NCI-H1417 treated with DMSO at 0.1 percent for 48 hours (cell line): Measurements from ENCODE around the gene ZHX3.

Source experiments
- DNase-seq: peaks from one replicate; lab custom pipeline; 2025; lab: John Stamatoyannopoulos, UW

Gene ZHX3

GRCh38 chr20:41317546-41318270 is at the start of gene ZHX3:
ZHX3 (minus strand) TSS chr20:41317731; CDS start chr20:41204916, 112,815 bp downstream.
- DNase-seq: peak; percentile 79

DNA sequence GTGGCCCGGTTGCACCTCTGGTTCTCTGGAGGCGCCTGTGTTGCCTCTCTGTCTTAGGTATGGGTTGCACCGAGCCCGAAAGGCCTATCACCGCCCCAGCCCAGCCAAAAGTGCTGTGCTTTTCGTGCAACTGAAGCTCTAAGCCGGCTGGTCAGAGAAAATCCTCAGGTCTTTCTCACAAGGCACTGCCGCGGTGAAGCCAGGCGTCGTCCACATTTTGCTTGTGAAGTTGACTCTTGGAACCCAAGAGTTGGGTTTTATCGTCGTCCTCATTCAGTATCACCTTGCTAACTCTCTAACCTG is 49.8 kb upstream of the ZHX3 start:
- no peak for DNase-seq

DNA sequence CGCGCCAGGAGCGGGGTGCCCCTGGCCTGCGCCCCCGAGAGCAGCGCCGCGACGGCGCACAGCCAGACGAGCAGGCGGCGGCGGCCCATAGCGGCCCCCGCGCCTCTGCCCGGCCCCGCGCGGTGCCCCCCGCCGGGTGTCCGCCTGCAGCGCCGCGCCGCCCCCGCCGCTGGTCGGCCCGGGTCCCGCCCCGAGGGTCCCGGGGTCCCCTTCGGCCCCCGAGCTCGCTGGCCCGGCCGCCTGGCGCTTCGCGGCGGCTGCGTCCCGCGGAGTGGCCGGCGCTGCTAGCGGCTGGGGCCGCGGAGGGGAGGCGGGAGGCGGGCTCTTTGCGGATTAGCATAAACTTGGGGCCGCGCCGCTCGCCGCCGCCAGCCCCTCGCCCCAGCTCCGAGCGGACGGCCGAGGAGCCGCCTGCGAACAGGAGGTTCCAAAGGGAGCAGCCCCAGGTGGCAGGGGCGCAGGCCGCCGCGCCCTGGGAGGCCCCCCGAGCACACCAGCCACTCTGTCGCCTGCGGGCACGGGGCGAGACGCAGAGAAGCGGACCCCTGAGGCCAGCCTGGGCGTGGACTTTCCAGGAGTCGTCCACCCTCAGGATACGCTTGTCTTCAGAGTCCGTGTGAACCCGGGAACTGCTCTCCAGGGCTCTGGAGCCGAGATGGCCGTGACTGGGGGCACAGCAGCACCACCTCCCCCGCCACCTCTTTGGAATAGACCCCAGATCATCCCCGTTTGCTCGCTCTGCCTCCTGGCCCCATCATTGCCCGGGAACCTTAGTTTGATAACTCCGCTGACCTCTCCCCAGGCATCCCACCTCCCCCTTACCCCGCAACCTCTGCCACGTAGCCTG is 49.2 kb upstream of the ZHX3 start, which contains the start of gene EMILIN3:
TSS of gene EMILIN3 (minus strand) at position 273 of the 847 bp plus-strand sequence. CDS start at position 89, 184 bp downstream.
- DNase-seq: no peak

DNA sequence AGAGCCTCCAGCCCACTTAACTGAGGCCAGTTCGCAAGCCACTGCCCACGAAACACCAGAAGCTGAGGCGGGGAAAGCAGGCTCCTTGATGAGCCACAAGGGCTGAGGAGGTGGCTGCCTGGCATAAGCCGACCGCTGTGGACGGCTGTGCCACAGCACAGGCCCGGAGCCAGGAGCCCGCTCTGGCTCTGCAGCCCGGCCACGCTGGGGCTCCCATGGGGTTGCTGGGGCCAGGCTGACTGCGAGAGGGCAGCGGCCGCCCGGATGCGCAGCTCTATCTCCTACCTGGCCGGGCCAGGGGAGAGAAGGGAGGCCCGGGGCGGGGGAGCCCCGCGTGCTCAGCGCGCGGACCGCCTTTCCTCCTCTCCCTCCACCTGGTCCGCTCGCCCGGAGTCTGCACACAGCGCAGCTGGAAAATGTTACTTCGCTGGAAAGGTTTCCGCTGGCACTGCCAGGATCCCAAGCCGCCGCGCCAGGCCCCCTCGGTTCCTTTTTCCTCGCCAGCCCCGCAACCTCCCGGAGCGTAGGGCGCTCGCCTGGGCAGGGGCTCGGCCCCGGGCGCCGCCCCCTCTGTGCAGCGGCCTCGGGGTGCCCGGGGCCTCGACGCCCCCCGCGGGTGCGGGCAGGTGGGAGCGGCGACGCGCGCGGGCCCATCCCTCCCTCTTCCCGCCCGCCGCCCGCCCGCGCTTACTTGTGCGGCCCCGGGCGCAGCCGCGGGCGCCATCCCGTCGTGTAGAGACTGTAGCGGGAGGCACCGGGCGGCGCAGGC is 48.4 kb upstream of the ZHX3 start:
- DNase-seq: no peak

DNA sequence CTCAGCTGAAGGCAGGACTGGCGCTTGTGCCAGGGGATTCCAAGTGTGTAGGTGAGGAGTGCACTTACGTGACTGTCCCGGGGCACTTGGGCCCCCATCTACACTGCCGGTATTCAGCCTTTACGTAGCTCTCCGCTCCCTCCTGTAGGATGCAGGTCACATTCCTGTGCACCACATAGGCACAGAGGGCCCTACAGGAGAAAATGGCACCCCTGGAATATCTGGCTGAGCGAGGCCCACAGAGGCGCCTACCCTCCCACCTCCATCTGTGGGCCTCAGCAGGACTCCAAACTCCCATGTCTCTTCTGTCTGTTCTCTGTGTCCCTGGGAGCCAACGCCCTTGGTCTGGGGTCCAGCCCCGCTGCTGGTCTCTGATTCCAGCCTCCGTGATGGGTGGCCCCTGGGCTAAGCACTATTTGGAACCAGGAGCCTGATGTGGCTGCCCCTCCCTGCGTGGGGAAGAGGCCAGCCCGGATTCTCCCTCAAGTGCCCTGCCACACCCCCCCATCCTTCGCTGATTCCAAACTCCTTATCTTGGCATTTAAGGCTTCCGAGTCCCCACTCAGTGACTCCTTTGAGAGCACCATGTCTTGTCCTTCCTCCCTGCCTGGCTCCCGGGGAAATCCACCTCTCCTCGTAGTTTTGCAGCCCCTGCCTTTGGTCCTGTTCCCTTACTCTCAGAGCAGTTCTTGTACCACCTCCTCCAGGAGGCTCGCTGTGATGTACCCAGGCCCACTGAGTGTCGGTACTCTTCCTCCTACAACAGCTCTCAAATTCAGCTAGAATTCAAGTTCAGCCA is 47.6 kb upstream of the ZHX3 start:
- DNase-seq: no peak

DNA sequence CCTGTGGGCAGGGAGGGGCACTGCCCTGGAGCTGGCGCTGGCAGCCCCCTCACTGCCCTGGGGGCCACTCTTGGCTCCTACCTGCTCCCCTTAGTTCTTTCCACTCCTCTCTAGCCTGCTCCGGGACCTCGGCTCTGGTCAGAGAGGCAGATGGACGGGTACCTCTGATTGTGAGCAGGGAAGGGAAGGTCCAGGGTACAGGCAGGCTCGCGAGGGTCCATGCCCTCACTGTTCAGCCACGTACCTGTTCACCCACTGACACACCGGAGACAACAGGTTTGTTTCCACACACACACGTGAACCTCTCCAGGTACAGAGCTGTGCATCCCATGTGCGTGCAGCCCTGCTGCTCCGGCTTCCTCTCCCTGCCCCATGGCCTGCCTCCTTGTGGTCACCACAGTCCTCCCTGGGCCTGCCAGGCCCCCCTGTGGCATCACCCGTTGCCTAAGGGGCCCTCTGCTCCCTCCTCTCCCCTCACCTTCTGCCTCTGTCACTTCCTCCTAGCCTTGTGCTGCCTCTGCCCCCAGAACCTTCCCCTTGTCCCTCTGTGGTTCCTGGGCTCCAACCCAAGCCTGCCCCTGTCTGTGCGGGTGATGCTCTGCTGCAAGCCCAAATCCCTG is 46.8 kb upstream of the ZHX3 start:
- no peak for DNase-seq

GRCh38 chr20:41363601-41364000 is 46.1 kb upstream of the ZHX3 start:
- no peak for DNase-seq

DNA sequence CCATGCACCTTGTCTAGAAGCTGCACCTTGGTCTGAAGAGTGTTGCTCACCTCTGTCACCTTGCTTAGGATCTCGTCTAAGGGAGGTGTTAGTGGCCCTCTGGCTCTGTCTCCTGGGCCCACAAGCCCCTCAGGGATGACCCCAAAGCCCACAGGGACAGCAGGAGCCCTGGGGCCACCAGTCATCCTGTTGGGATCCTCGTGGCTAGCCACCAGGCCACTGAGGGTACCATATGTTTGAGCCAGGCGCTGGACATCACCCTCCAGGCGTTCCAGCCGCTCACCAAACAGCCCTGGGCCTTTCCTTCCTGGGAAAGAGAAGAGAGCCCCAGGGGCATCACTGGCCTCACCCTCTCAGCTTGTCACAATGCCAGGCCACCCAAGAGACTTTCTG is 45.2 kb upstream of the ZHX3 start:
- no peak for DNase-seq

GRCh38 chr20:41361757-41362747 is 44.5 kb upstream of the ZHX3 start:
- no peak for DNase-seq

GRCh38 chr20:41360831-41361756 is 43.6 kb upstream of the ZHX3 start:
- DNase-seq: no peak

DNA sequence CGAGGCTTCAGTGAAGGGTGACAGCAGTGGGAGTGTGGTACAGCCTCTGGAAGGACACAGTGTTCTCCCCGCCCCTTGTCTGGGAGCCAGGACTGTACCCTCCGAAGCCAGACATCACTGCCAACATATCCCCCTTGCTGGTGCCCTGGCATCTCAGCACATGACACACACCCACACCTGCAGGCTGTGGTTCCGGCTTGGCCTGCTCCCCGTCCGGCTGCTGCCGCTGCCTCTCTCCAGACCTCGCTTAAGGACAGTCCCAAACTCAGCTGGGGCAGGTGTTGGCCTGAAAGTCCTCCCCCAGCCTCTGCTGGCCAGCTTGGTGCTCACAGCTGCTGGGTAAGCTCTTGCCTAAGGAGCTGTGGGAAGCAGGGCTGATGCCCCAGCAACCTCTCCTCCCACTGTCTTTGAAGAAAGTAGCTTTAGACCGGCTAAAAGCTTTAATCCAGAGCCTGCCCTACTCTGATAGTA is 42.0 kb upstream of the ZHX3 start:
- no peak for DNase-seq

- DNase-seq: no peak
Measured at GRCh38 chr20:41358717-41359116, 41.2 kb upstream of the ZHX3 start.

DNA sequence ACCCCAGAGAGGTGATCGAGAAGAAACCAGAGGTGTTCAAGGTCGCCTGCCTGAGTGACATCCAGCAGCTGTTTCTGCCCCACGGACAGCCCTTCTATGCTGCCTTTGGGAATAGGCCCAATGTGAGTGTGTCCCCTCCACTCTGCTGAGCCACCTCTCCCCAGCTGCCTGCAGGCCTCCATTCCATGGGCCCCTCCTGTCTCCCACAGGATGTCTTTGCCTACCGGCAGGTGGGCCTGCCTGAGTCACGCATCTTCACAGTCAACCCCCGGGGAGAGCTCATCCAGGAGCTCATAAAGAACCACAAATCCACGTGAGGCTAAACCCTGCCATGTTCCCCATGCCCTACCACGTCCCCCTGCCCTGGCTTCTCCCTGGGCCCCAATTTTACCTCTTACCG is 40.7 kb upstream of the ZHX3 start:
- no peak for DNase-seq

DNA sequence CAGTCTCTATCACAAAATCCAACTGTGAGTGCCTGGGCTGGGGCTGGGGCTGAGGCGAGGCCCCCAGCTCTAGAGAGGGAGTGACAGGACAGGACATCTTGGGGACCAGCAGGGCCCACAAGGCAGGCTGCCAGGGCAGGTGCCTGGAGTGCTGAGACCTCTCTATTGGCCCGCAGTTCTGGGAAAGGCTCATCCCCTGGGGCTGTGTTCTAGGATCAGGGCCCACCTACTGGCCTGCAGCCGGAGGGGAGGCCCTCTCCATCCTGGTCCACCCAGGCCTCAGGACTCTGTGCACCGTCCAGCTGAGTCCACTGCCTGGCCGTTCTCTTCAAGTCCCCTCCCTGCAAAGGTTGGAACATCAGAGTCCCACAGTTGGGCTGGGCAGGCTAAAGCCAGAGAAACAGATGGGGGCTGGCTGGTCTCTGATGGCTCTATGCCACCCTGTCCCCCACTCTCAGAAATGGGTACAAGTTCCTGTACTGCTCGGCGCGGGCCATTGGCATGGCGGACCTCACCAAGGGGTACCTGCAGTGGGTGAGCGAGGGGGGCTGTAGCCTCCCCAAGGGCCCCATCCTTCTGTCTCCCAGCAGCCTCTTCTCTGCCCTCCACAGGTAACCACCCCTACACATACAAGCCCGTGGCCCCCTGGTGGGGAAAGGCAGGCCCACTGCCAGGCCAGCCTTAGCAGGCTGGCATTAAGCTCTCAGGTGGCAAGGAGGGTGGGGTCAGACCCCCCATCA is 40.1 kb upstream of the ZHX3 start:
- no peak for DNase-seq

GRCh38 chr20:41356951-41357350 is 39.4 kb upstream of the ZHX3 start:
- DNase-seq: no peak

GRCh38 chr20:41355598-41356203 is 38.2 kb upstream of the ZHX3 start:
- no peak for DNase-seq

GRCh38 chr20:41355192-41355591 is 37.7 kb upstream of the ZHX3 start:
- DNase-seq: no peak

GRCh38 chr20:41353530-41353929 is 36.0 kb upstream of the ZHX3 start:
- DNase-seq: no peak
